T-helper 2 cell (primary cell): ENCODE results near the gene FARP2.
"Not testable (repeated sequence)": the region's sequence is repeated elsewhere in the genome, so short reads cannot be mapped to it uniquely, and the experiment has no call there.

Experiments used
- DNase-seq, 5 experiments: peaks; one replicate each; pipeline versions ENCODE4 v3.0.0 to v3.0.0-alpha.2; 2012 to 2022

Gene FARP2

DNA sequence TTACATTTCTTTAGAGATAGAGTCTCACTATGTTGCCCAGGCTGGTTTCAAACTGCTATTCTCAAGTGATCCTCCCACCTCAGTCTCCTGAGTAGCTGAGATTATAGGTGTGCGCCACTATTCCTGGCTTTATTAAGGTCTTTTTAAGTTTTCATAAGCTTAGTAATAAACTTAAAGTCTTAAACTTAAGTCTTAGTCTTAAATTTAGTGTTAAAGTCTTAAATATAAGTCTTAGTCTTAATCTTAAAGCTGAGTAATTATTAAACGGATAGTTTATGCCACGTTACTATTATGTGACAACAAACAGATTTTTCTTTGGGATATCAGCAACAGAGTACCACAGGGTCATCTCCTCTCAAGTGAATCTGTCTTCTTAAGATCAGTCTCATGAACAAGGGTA is 12.6 kb downstream of the FARP2 start:
- DNase-seq, result no peak

DNA sequence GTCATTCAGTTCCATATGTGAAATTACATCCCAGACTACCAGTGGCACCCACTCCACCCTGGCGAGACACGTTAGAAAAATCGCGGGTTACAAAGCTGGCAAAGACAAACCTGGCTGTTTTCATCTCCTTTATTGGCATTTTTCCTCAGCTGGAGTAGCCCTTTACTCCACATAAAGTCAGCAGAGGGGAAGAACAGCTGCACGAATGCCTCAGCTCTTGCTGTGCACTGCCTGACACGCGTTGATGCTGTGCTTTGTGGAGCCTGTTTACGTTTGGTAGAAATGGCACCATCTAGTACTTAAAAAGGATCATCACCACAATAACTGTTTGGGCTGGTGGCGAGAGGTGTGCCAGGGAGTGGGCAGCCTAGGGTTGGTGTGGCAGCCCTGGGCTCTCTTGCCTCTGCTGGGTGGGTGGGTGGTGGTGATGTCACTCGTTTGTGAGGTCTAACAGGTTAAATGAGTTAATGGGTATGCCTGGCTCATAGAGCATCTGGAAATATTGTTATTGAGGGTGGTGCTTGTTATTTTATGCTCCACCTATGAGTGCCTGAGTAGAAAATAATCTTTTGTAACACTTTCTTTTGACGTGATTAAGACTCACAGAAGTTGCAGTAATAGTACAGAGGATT is 16.4 kb downstream of the FARP2 start:
- no peak for DNase-seq

DNA sequence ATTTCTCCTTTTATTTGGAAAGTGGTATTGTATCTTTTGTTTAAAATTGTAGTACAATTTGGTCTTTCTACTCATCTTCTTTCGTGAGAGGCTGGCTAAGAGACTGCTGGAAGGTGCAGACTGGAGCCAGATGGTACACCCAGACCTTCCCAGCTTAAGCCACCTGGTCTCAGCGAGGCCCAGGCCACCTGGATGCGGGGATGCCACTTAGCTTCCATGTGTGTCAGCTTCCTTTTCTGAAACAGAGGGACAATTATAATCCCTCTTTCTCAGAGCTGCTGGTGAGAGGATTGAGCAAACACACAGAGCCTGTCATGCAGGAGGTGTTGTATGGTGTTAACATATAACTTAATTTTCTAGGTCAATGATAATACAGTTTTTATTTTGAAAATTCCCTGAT is 17.4 kb downstream of the FARP2 start:
- no peak for DNase-seq

DNA sequence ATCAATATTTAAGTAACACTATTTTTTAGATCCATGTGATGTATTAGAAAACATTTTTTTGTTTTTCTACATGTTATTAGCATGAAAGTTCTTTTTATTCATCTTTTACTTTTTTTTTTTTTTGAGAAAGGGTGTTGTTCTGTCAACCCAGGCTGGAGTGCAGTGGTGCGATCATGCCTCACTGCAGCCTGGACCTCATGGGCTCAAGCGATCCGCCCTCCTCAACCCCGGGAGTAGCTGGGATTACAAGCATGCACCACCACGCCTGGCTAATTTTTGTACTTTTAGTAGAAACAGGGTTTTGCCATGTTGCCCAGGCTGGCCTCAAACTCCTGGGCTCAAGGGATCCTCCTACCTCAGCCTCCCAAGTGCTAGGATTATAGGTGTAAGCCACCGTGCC is 17.8 kb downstream of the FARP2 start:
- not testable (repeated sequence) for DNase-seq

DNA sequence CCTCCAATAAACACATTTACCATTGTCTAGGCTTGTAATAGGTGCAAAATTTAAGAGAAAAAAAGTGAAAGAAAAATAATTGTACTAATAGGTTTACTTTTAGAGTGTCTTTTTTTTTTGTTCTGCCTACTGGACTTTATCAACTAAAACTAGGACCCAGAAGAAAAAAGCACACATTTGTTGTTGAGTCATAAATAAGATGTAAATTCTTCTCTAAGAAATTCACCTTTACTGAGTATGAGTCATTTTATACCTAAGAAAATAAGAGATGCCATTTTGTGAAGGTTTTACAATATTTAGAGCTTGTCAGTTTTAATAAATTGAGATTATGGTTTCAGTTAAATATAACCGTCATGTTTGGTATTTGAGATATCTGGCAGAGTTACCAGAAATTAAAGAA is 19.2 kb downstream of the FARP2 start:
- no peak for DNase-seq

DNA sequence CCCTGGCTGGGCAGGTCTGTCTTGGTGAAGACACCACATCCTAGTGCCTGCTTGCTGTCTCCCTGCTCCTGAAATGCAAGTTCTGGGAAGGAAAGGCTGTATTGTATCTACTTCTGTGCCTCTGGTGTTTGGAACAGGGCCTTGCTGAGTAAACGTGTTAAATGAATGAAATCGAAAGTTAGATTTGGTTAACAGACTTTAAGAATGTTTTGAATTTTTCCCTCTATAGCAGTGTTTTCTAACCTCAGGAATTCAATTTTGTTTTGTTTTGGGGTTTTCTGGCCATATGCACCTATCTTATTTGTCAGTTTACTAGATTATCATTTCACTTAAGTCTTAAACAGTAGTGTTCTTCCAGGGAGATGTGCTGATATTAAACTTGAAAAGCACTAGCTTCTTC is 20.7 kb downstream of the FARP2 start:
- no peak for DNase-seq

DNA sequence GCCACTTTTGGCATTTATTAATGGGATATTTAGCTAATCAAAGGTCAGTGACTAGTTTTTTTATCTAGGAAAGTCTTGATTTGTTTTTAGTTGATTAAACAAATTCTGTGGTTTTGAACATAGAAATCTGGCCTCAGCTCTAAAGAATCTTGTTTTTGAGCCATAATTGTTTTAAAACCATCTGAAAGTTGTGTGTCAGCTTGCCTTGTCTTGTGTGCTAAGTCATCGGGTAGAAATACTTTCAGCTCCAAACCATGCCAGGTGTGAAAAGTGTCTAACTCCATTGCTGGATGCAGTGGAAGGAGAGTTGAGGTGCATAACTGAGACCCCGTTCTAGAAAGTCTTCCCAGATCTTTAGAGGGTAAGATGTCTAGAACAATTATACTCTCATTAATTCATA is 22.7 kb downstream of the FARP2 start:
- no peak for DNase-seq

DNA sequence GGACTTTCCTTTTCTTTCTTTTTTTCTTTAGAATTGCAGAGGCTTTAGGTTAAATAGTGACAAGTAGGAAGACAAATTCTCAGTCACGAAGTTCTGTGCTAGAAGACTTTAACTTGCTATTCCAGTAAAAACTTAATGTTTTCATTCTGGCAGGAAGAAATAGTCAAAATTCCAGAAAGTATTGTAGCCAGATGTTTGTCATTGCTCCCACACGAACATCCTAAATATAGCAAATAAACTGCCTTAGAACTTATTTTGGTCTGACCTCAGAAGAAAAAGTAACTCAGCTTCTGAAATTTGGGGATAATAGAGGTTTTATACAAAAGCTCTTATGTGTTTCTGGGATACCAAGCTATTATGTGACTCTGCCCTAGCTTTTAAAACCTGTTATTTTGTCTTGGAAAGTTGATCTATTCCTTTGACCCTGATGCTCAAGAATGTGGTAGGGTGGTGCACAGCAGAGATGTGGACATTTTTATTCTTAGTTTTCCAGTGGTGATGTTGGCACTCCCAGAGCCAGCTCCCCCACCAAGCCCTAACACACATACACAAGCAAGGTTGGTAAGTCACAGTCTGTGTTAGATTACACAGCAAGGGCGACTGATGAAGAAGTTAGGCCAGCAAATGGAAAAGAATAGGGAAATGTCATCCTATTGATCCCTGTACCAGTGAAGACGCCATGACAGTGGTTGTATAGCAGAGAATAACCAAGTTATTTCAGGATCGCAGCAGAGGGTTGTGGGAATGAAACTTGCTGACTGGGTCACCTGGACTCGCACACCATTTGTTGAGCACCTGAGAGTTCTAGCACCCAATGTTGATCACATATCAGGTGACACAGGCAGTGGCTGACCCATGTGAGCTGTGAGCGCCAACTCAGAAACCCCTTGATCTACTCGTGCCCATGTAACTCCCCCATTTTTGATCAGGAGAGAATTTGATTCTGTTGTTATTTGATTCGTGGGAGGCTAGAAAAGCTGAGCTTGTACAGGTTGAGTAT is 23.7 kb downstream of the FARP2 start:
- no peak for DNase-seq

DNA sequence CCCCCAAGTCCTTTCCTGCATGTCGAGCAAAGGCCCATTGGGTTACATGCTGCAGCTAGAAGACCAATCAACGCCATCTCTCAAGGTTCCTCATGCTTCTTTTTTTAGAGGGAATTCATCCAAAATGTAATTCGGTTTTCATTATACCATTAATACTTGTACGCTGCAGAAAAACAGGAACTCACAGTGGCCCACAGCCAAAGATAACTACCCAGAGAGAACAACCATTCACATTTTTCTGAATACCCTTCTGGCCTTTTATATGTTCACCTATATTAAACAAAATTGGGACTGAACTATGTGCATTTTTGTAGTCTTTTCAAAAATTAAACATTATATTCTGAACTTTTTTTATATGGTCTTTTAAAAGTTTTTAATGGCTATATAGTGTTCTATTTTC is 25.8 kb downstream of the FARP2 start:
- no peak for DNase-seq

DNA sequence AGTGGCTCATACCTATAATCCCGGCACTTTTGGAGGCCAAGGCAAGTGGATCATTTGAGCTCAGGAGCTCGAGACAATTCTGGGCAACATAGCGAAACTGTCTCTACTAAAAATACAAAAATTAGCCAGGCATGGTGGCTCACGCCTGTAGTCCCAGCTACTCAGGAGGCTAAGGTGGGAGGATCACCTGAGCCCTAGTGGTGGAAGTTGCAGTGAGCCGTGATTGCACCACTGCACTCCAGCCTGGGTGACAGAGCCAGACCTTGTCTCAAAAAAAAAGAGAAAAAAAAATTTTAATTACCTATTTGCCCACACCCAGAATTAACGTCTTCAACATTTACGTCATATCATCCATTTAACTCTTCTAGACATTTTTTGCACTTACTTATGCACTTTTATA is 29.4 kb downstream of the FARP2 start:
- DNase-seq, result not testable (repeated sequence)

DNA sequence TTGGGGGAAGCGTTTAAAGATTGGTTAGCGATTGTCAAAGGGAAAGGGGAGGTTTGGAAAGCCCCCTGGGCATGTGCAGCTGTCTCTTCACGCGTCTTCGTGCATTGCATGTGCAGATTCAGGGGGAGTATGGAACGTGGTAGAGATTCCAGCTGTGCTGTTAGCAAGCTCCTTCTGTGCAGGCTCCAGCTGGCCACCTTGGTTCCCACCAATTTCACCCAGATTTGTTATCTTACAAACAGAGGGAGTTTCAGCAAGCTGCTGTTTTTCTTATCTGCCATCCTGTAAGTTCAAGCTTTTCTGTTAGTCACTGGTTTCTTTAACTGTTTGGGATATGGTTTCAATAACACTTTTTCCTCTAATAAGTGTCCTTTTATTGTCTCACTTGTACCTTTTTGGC is 30.4 kb downstream of the FARP2 start:
- no peak for DNase-seq

DNA sequence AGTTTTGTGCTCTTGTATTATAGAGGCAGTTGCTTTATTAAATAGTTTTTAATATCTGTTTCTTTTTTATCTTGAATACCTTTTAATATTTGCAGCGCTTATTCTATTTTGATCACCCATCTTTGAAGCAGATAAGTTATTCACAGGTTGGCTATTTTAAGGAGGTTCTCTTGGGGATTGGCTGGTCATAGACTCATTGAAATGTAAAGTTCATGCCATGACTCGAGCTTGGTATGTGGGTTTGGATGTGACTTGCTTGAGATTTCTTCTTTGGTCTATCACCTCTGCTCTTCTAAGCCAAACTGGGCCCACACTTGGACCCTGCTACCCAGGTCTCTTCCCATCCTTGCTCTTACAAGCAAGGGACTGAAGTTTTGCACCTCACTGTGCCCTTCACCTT is 33.6 kb downstream of the FARP2 start:
- no peak for DNase-seq

DNA sequence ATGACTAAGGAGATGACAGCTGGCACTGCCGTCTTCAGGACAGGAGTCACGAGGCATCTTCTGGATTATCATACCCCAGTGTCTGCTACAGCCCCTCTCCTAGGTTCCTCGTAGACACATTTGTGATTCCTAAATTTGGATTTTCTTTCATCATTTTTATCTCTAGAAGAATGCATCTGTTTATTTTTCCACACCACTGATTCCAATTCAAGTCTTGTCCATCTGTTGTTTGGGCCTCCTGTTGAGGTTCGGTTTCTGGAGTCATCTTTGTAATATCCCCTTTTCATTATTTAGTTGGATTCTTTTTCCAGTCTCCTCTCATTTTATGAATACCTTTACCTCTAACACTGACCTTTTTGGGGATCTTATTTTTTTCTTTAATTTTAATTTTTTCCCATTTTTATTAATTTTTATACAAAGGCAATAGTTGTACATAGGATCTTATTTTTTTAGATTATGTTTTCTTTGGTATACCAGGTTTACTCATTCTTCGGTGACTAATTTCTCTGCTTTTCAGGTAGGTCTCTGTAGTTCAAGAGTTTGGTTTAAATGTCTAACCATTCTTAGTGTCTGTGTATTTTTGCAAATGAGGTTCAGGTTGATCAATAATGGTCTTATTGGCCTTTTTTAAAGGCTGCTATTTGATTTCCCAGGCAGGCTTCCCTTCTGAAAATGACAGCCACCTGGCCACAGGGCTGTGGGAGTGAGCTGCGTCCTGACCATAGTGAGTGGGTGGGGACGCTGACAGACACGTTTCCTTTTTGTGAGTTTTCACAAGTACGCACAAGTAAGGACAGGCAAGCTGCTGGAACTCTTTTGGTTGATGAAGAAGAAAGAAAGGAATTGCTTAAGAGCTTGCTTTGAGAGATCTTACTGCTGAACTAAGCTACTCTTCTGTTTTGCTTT is 34.5 kb downstream of the FARP2 start:
- DNase-seq, result peak in 1 of 5 experiments; percentile 6

DNA sequence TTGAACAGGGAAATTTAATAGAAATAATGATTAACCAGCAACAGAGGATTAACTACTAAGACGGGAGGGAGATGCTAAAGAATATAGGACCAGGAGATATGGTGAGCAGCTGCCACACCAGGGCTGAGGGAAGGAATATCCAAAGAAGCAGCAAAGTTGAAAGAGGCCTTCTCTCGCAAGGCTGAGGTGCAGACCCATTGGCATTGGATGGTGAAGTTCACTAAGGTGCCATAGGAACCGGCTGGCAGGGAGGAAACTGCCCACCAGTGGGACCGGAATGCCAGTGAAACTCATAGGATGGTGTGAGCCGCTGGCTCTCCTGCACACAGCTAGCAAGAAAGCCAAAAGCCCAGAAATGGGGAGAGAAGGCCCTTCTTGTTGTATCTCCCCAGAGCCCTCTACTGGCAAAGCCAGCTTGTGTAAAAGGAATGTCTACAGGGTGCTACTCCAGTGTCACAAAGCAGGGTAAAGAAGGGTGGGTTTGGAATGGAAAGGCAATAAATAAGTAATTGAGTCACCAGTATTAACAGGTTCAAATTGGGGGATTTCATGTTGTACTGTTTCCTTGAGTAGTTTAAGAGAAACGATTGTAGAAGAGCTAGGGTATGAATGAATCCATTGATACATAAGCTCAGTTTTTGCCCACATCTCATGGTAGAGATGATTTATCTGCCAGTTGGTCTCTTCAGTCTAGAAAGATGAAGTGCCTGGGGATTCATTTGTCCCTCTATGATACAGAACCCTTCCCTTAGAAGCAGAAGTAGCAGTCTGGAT is 36.0 kb downstream of the FARP2 start:
- DNase-seq, result peak in 1 of 5 experiments; percentile 27

DNA sequence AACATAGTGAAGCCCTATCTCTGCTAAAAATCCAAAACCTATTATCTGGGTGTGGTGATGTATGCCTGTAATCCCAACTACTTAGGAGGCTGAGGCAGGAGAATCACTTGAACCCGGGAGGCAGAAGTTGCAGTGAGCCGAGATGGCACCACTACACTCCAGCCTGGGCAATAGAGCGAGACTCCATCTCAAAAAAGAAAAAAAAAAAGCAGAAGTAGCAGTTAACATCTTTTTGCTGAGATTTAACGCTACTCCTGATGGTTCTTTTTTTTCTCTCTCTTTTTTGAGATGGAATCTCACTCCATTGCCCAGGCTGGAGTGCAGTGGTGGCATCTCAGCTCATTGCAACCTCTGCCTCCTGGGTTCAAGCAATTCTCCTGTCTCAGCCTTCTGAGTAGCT is 36.7 kb downstream of the FARP2 start:
- DNase-seq, result not testable (repeated sequence)

DNA sequence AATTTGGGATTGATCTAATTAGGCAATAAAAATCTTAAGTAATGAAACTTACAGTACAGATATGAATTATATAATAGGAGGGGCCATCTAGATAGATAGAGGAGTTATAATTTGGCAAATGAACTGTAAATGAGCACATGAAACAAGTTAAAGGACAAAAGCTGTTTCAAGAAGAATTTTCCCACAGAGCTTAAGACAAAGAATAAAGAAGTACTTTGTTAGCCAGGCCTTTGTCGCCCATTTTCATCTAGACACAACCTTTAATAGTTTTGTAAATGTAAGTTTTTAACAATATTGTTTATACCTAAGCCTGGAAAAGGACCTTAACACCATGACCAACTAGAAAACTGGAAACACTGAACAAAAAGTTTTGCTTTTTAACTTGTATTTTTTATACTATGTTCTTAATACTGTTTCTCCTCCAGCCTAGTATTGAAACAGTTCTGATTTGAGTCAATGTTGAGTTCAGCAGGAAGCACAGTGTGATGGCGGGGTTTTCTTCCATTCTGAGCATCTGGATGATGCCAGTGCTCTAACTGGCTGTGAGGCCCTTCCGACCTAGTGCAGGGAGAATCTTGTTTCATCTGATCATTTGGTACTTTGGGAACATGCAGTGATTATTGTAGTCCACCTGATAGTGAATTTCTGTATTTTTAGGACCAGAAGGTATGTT is 37.6 kb downstream of the FARP2 start:
- DNase-seq, result peak in 1 of 5 experiments; percentile 54

DNA sequence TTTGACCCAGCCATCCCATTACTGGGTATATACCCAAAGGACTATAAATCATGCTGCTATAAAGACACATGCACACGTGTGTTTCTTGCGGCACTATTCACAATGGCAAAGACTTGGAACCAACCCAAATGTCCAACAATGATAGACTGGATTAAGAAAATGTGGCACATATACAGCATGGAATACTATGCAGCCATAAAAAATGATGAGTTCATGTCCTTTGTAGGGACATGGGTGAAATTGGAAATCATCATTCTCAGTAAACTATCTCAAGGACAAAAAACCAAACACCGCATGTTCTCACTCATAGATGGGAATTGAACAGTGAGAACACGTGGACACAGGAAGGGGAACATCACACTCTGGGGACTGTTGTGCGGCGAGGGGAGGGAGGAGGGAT is 40.7 kb downstream of the FARP2 start:
- DNase-seq, result not testable (repeated sequence)

DNA sequence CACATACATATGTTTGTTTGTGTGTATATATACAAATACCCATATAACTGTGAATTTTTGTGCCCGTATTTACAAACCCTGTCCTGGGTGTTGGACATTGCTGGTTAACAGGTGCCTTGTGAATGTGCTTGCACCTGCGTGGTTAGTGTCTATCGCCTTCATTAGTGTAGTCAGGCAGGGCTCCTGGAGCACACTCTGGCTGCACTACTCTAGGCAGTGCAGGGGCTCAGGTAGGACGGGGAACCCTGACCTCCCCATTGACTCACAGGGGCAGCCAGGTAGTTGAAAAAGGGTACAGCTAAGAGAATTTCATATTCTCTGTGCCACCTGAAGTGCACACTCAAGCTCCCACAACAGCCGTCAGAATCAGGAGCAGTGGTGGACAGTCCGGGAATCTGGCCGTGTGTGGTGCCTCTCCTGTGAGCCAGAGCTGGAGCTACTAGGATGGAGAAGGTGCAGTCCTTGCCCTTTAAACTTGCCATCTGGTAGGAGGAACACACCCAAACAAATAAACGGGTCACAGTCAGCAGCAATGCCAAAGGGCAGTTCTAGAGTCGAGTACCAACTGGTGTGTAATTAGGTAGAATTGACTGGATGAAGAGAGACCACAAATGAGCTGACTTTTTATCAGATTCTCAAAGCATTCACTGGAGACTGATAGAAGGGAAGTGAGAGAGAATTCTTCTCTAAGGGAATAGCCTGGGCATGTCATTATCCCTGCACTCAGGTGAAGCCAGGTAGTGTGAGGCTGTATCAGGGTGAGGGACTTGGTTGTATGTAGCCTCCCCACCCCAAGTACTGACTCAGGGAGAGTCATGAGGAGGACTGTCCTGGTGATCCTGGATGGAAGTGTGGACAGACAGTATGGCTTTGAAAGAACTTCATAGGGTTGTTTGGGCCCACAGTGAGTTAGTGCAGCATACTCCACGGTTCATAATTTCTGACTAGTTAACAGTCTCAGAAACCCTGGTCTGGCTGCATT is 44.1 kb downstream of the FARP2 start:
- DNase-seq, result no peak

DNA sequence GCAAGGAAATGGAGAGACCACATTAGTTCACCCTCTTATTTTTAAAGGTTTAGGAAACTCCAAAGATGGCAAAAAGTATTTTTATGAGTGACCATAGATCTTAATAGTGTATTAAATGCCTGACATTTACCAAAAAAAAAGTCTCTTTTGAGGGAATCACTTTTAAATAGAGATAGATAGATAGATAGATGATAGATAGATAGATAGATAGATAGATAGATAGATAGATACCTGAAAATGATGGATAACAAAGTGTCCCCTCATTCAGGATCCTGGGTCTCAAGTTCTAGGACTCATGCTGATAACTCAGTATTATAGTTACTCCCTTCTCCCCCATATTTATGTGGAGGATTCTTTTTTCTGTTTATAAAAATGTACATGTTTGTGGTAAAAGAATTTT is 52.8 kb downstream of the FARP2 start:
- no peak for DNase-seq

DNA sequence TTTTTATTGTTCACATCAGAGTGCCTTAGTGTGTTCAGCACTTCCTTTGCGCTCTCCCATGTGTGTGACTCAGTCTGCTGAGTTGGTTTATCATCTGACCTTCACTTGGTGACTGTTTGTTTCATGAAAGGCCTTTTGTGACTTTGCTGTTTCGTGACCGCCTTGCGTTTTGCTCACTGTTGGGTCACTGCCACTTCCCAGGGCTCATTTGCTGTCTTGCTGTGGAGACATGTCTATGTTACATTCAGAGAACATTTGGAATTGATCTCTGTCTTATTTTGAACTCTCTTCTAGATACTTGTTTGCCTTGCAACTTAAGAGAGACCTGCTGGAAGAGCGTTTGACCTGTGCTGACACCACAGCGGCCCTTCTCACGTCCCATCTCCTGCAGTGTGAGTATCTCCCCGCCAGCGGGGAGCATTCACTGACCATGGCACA is 54.7 kb downstream of the FARP2 start:
- no peak for DNase-seq
